NB4 (cell line): Measurements from ENCODE around the gene RBM19.

Experiments used
- CTCF ChIP-seq: IDR thresholded peaks from one replicate; pipeline ENCODE4 v1.5.1; 2012; ENCODE audit warnings: low read depth, low read length
- MYC ChIP-seq: IDR thresholded peaks from 2 replicates; pipeline ENCODE4 v1.6.1; 2011; ENCODE audit warnings: low read depth, low read length
- POLR2A ChIP-seq: IDR thresholded peaks from 2 replicates; pipeline ENCODE4 v1.6.1; 2011; ENCODE audit warnings: mild to moderate bottlenecking; ENCODE audit not compliant: insufficient read length; ENCODE audit errors: extremely low read depth
- TF ChIP-seq, protein P1 (sequence below): IDR thresholded peaks from 2 replicates; pipeline ENCODE4 v1.6.1; 2011; ENCODE audit warnings: low read depth, low read length

- no peak for TF ChIP-seq CTCF
- no peak for TF ChIP-seq POLR2A
- TF ChIP-seq, protein P1, sequence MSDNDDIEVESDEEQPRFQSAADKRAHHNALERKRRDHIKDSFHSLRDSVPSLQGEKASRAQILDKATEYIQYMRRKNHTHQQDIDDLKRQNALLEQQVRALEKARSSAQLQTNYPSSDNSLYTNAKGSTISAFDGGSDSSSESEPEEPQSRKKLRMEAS: no peak
- no peak for TF ChIP-seq MYC
Observed at GRCh38 chr12:113827539-113828114, 138.5 kb downstream of the RBM19 start.
